ENCODE data around the gene SETD9.

GRCh38 chr5:56954262-56954661, 44.9 kb downstream of the SETD9 start:
- no peak for TF ChIP-seq CTCF (IDR thresholded peaks at IDR 0.05)
- TF ChIP-seq POLR2A (IDR thresholded peaks at IDR 0.05), result no peak
